Upper lobe of left lung (tissue), 4 donors: ENCODE measurements around the gene NAAA.

ENCODE experiments used
- EP300 ChIP-seq, 4 donors: sonication (generic); formaldehyde crosslinking; IDR thresholded peaks; one replicate each; pipeline ENCODE4 v1.5.1; 2017; ENCODE audit warnings: antibody characterized with exemption in 4 of 4, control low read depth in 2 of 4
- POLR2A ChIP-seq, 4 donors: fragments of 450-650 bp; IDR thresholded peaks; one replicate each; pipeline ENCODE4 v1.5.1; 2016 to 2017; ENCODE audit warnings: antibody characterized with exemption in 4 of 4, mild to moderate bottlenecking in 2 of 4
- POLR2AphosphoS5 ChIP-seq, 2 donors: sonication (generic); formaldehyde crosslinking; IDR thresholded peaks; one replicate each; pipeline ENCODE4 v1.5.1; 2017; ENCODE audit warnings: antibody characterized with exemption in 2 of 2
- TF ChIP-seq, protein P1 (sequence below), 6 experiments: fragments of 450-650 bp in 4 of 6; fragments of 200-600 bp in 2 of 6; sonication (generic) in 2 of 6; IDR thresholded peaks; one replicate each; pipeline ENCODE4 v1.5.1; 2016 to 2019; ENCODE audit warnings: antibody characterized with exemption in 6 of 6

DNA sequence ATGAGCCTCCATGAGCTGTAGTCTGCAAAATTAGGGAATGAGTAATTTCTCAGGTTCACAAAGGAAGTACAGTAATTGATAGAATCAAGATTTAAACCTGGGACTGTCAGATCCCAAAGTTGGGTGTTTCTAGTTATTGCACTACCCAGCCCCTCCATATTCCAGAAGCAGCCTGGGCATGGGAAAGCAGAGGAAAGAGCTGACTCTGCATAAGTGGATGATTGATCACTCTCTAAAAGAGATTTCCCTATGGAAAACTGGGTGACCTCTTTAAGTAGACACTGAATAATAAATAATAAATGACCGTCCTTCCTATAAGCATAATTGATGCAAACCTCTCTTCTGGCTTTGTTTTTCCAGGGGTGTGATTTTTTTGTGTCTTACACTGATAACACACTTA is 5.2 kb downstream of the NAAA start:
- TF ChIP-seq POLR2A (IDR thresholded peaks at IDR 0.05) (no peak), EP300 (IDR thresholded peaks at IDR 0.05) (no peak), POLR2AphosphoS5 (IDR thresholded peaks at IDR 0.05) (no peak)
- TF ChIP-seq, protein P1, sequence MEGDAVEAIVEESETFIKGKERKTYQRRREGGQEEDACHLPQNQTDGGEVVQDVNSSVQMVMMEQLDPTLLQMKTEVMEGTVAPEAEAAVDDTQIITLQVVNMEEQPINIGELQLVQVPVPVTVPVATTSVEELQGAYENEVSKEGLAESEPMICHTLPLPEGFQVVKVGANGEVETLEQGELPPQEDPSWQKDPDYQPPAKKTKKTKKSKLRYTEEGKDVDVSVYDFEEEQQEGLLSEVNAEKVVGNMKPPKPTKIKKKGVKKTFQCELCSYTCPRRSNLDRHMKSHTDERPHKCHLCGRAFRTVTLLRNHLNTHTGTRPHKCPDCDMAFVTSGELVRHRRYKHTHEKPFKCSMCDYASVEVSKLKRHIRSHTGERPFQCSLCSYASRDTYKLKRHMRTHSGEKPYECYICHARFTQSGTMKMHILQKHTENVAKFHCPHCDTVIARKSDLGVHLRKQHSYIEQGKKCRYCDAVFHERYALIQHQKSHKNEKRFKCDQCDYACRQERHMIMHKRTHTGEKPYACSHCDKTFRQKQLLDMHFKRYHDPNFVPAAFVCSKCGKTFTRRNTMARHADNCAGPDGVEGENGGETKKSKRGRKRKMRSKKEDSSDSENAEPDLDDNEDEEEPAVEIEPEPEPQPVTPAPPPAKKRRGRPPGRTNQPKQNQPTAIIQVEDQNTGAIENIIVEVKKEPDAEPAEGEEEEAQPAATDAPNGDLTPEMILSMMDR (IDR thresholded peaks at IDR 0.05): no peak
